Measurements from ENCODE around the gene CTBP2.

Gene CTBP2

DNA sequence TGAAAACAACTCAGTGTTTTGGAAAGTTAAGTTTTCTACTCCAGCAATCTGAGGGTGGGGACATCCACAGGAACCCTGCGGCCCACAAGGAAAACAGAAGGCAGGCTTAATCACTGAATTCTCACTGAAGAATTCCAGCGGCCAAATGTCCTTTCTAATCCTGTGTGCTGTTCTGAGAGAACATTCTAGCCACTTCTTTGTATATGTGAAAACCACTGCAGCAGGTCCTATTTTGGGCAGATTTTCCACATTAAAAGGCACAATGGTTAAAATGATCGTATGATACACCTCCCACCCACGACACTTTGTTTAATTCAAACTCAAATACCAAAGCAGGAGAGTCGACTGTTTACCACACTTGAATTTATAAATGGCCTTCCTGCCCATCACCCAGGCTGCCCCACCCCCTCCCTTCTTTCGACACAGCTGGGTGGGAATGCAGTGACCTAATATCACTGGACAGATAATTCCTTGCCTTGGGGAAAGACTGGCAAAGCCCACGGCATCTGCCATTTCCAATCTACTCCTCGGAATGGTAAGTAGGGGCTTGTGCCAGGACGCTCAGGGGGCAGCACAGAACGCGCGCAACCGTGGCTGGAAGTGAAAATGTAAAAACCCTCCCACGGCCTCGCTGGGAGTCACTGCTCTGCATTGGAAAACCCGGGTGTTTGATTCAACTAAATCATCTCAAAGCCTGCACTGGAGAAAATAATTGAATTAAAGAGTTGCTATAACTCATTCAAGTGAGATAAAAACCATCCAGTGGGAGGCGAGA is 67.0 kb downstream of the CTBP2 start:
- in situ Hi-C loops (cut with HindIII; ENCODE audit: low sequenced_read_pairs): no loop called here
- DNase-seq (ENCODE audit: low read depth): no peak
- TF ChIP-seq CTCF (IDR thresholded peaks at IDR 0.05; ENCODE audit: low read depth, low read length, missing control alignments): no peak
- H3K4me3 ChIP-seq (ENCODE audit: low read depth, low read length): no peak overlapping the region

DNA sequence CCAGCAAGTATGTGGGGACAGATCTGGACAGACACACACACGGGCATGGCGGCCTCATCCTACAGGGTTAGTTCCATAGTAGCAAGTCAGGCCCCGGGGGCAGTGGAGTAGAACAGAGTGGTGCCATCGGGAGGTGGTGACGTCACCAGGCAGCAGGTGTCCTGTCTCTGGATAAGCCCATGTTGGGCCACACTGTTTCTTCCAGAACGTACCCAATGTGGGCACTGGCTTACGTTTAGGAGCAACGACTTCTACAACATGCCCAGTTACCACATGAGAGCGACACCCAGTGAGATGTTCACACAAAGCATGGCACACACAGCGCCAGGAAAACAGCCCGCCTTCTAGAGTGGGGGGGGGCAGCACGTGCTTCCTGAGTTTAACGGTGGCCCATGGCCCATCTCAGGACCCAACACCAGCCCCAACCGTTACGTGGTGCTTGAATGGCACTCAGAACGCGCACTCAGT is 67.8 kb downstream of the CTBP2 start:
- H3K4me3 ChIP-seq (ENCODE audit: low read depth, low read length): no peak overlapping the region
- TF ChIP-seq CTCF (IDR thresholded peaks at IDR 0.05; ENCODE audit: low read depth, low read length, missing control alignments): no peak
- no peak for DNase-seq (ENCODE audit: low read depth)
- in situ Hi-C loops (cut with HindIII; ENCODE audit: low sequenced_read_pairs): no loop called here

- no peak for TF ChIP-seq CTCF (IDR thresholded peaks at IDR 0.05; ENCODE audit: low read depth, low read length, missing control alignments)
- no peak for DNase-seq (ENCODE audit: low read depth)
- H3K4me3 ChIP-seq (ENCODE audit: low read depth, low read length): no peak overlapping the region
- in situ Hi-C loops (cut with HindIII; ENCODE audit: low sequenced_read_pairs): no loop called here
Measured at GRCh38 chr10:125091891-125092290, 68.5 kb downstream of the CTBP2 start.

DNA sequence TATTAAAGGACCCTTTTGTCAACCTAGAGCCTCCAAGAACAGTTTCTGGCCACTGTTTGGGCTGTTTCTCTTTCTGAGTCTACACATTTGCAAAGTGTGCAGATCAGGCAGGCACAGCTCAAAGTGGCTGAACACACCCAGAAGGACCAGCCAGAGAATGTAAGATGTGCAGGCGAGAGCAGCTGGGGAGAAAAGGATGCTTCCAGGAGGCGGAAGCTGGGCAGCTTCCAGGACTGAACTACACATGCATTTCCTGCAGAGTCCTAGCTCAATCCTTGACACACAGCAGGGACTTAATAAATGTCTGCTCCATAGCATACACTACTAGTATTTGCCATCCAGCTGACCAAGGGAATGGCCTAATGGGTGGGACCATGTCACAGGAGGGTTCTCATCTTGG is 70.9 kb downstream of the CTBP2 start:
- no peak overlapping the region for H3K4me3 ChIP-seq (ENCODE audit: low read depth, low read length)
- no peak for TF ChIP-seq CTCF (IDR thresholded peaks at IDR 0.05; ENCODE audit: low read depth, low read length, missing control alignments)
- DNase-seq (ENCODE audit: low read depth): no peak
- in situ Hi-C loops (cut with HindIII; ENCODE audit: low sequenced_read_pairs): no loop called here

DNA sequence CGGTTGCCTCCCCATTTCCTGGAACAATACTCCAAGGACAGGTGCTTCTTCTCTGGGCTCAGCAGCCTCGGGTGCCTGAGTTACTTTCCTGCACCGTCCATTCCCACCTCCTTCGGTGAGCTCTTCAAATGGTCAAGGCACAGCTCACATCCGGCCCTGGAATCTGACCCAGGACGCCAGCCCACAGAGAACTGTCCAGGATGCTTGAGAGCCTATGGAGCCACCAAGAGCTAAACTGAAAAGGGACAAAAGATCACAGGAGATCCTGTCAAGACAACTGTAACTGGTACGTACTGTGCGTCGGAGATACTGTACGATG is 72.5 kb downstream of the CTBP2 start:
- in situ Hi-C loops (cut with HindIII; ENCODE audit: low sequenced_read_pairs): no loop called here
- DNase-seq (ENCODE audit: low read depth): no peak
- H3K4me3 ChIP-seq (ENCODE audit: low read depth, low read length): no peak overlapping the region
- TF ChIP-seq CTCF (IDR thresholded peaks at IDR 0.05; ENCODE audit: low read depth, low read length, missing control alignments): no peak

DNA sequence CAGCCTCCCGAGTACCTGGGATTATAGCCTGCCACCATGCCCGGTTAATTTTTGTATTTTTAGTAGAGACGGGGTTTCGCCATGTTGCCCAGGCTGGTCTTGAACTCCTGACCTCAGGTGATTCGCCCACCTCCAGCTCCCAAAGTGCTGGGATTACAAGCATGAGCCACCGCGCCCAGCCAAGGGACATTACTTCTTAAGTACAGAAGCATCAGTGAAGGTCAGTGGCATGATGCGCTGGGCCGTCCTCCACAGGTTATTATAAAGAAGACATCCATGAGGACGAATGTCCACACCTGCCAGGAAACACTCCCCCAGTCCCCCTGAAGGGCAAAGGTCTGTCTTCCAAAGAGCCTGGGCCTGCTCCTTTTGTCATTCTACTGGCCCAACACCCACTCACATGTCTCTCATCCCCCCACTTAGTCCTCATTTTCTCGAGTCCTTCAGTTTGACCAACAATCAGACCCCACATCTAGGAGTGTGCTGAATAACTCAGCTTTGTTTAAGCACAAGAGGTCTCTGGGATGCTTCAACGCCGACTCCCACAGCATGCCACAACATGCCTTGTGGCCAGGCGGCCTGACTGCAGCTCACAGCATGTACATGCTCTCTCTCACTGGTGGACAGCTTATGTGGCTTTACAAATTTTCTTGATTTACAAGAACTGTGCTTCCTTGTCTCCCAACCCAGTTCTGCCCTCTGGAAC is 73.0 kb downstream of the CTBP2 start:
- no peak for TF ChIP-seq CTCF (IDR thresholded peaks at IDR 0.05; ENCODE audit: low read depth, low read length, missing control alignments)
- no peak for DNase-seq (ENCODE audit: low read depth)
- in situ Hi-C loops (cut with HindIII; ENCODE audit: low sequenced_read_pairs): no loop called here
- no peak overlapping the region for H3K4me3 ChIP-seq (ENCODE audit: low read depth, low read length)
